NCI-H82 (cell line): ENCODE measurements around the gene RCC1.
"Not testable (repeated sequence)": the region's sequence is repeated elsewhere in the genome, so short reads cannot be mapped to it uniquely, and the experiment has no call there.

Experiments used
- DNase-seq: peaks from one replicate; lab custom pipeline; 2025; lab: John Stamatoyannopoulos, UW

The RCC1 gene

GRCh38 chr1:28505406-28506187 lies at the start of gene RCC1:
TSS of gene RCC1 (plus strand) at chr1:28506043. CDS start at chr1:28529867, 23,824 bp downstream.
- DNase-seq, result peak; percentile 100

- DNase-seq, result no peak
Measured at GRCh38 chr1:28456078-28456477, 49.8 kb upstream of the RCC1 start.

GRCh38 chr1:28457678-28458077 lies 48.2 kb upstream of the RCC1 start:
- DNase-seq, result no peak

GRCh38 chr1:28458237-28459228 lies 47.3 kb upstream of the RCC1 start:
- no peak for DNase-seq

GRCh38 chr1:28466226-28466778 lies 39.5 kb upstream of the RCC1 start:
- no peak for DNase-seq

GRCh38 chr1:28470146-28470545 lies 35.7 kb upstream of the RCC1 start:
- no peak for DNase-seq

- not testable (repeated sequence) for DNase-seq
Measured at GRCh38 chr1:28479497-28479896, 26.3 kb upstream of the RCC1 start.

GRCh38 chr1:28480308-28480707 lies 25.5 kb upstream of the RCC1 start:
- no peak for DNase-seq

GRCh38 chr1:28482138-28482537 lies 23.7 kb upstream of the RCC1 start:
- no peak for DNase-seq

GRCh38 chr1:28482702-28483101 lies 23.1 kb upstream of the RCC1 start:
- DNase-seq, result no peak

- no peak for DNase-seq
Measured at GRCh38 chr1:28494737-28495136, 11.1 kb upstream of the RCC1 start.

GRCh38 chr1:28499553-28499952 lies 6.3 kb upstream of the RCC1 start:
- no peak for DNase-seq

- no peak for DNase-seq
Measured at GRCh38 chr1:28501925-28502324, 3.9 kb upstream of the RCC1 start.

- DNase-seq, result no peak
Measured at GRCh38 chr1:28503117-28503516, 2.7 kb upstream of the RCC1 start.

- DNase-seq, result peak; percentile 68
Measured at GRCh38 chr1:28506907-28507246, 1.0 kb downstream of the RCC1 start.

GRCh38 chr1:28507247-28507645 lies 1.4 kb downstream of the RCC1 start:
- peak; percentile 68 for DNase-seq

- DNase-seq, result peak; percentile 58
Measured at GRCh38 chr1:28507646-28508434, 2.0 kb downstream of the RCC1 start.

- peak; percentile 74 for DNase-seq
Measured at GRCh38 chr1:28508435-28508754, 2.6 kb downstream of the RCC1 start.

- DNase-seq, result peak; percentile 78
Measured at GRCh38 chr1:28509705-28510272, 3.9 kb downstream of the RCC1 start.

- DNase-seq, result peak; percentile 87
Measured at GRCh38 chr1:28510273-28510969, 4.6 kb downstream of the RCC1 start.

GRCh38 chr1:28510970-28511440 lies 5.2 kb downstream of the RCC1 start:
- DNase-seq, result peak; percentile 87
